Umbilical cord (tissue), 2 donors: ENCODE measurements around the gene CD84. TPM values are rescaled to one million over a fixed set of nuclear protein-coding genes. Genes with fewer than 3 reads are reported as not detected.
"Not testable (repeated sequence)": the region's sequence is repeated elsewhere in the genome, so short reads cannot be mapped to it uniquely, and the experiment has no call there.

Experiments used
- DNase-seq: peaks from one replicate; pipeline ENCODE4 v3.0.0-alpha.2; 2015; ENCODE audit warnings: low spot score
- total RNA-seq: library from RNA; depleted of rRNA; stranded (reverse); fragments of >200 nt; gene quantifications from one replicate; pipeline ENCODE4 v1.2.3, GENCODE V29; 2014; ENCODE audit warnings: low replicate concordance; ENCODE audit not compliant: insufficient read depth

Gene CD84
- total RNA-seq, 1 donor from 2014 or later = 13.5 TPM

- peak; percentile 45 for DNase-seq
These were observed 4.1 kb downstream of the CD84 start for GRCh38 chr1:160575112-160575664.

- DNase-seq = no peak
These were observed 8.5 kb downstream of the CD84 start for GRCh38 chr1:160570840-160571239.

GRCh38 chr1:160569806-160570205 lies 9.5 kb downstream of the CD84 start:
- no peak for DNase-seq

GRCh38 chr1:160567858-160568682 lies 11.2 kb downstream of the CD84 start:
- no peak for DNase-seq

GRCh38 chr1:160567341-160567740 lies 12.0 kb downstream of the CD84 start:
- DNase-seq = no peak

- DNase-seq = no peak
These were observed 13.7 kb downstream of the CD84 start for GRCh38 chr1:160565564-160565963.

GRCh38 chr1:160563230-160563629 lies 16.1 kb downstream of the CD84 start:
- DNase-seq = not testable (repeated sequence)

- DNase-seq = not testable (repeated sequence)
These were observed 16.6 kb downstream of the CD84 start for GRCh38 chr1:160562745-160563144.

- no peak for DNase-seq
These were observed 18.5 kb downstream of the CD84 start for GRCh38 chr1:160560806-160561205.

- DNase-seq = no peak
These were observed 19.1 kb downstream of the CD84 start for GRCh38 chr1:160560045-160560705.

GRCh38 chr1:160559437-160559836 lies 19.9 kb downstream of the CD84 start:
- DNase-seq = not testable (repeated sequence)

- no peak for DNase-seq
These were observed 20.5 kb downstream of the CD84 start for GRCh38 chr1:160558660-160559380.

GRCh38 chr1:160553778-160554177 lies 25.5 kb downstream of the CD84 start:
- DNase-seq = no peak

- no peak for DNase-seq
These were observed 26.9 kb downstream of the CD84 start for GRCh38 chr1:160552425-160552824.

- no peak for DNase-seq
These were observed 28.7 kb downstream of the CD84 start for GRCh38 chr1:160550572-160551034.

- DNase-seq = no peak
These were observed 29.7 kb downstream of the CD84 start for GRCh38 chr1:160549665-160550006.

GRCh38 chr1:160548960-160549664 lies 30.2 kb downstream of the CD84 start:
- no peak for DNase-seq

- DNase-seq = no peak
These were observed 31.1 kb downstream of the CD84 start for GRCh38 chr1:160548183-160548582.

GRCh38 chr1:160547422-160547821 lies 31.9 kb downstream of the CD84 start:
- no peak for DNase-seq

- DNase-seq = no peak
These were observed 32.4 kb downstream of the CD84 start for GRCh38 chr1:160546942-160547341.

GRCh38 chr1:160544647-160545046 lies 34.6 kb downstream of the CD84 start:
- DNase-seq = peak; percentile 22
